GM20000 (cell line): ENCODE measurements around the gene ARHGAP4.

Experiments
- DNase-seq: peaks from one replicate; pipeline ENCODE4 v3.0.0; 2012; ENCODE audit warnings: low spot score
- CTCF ChIP-seq: IDR thresholded peaks from 2 replicates; pipeline ENCODE4 v1.5.1; 2012; ENCODE audit warnings: mild to moderate bottlenecking, control low read depth; ENCODE audit errors: extremely low read depth, missing control alignments

The ARHGAP4 gene

GRCh38 chrX:153906126-153906917 lies 19.7 kb downstream of the ARHGAP4 start:
- DNase-seq: no peak
- no peak for TF ChIP-seq CTCF

GRCh38 chrX:153905481-153906095 lies 20.5 kb downstream of the ARHGAP4 start:
- TF ChIP-seq CTCF: no peak
- no peak for DNase-seq

- no peak for DNase-seq
Observed at GRCh38 chrX:153903991-153904957, 21.8 kb downstream of the ARHGAP4 start, which contains the start of gene AVPR2. AVPR2 (plus strand) TSS chrX:153904673; CDS start chrX:153905146, 473 bp downstream.

GRCh38 chrX:153903238-153903980 lies 22.7 kb downstream of the ARHGAP4 start:
- no peak for DNase-seq
- no peak for TF ChIP-seq CTCF

More at GRCh38 chrX:153903991-153904957, 21.8 kb downstream of the ARHGAP4 start, which contains the start of gene AVPR2:
- no peak for TF ChIP-seq CTCF

GRCh38 chrX:153902385-153902784 lies 23.7 kb downstream of the ARHGAP4 start:
- DNase-seq: no peak
- TF ChIP-seq CTCF: no peak

- no peak for TF ChIP-seq CTCF
- no peak for DNase-seq
Observed at GRCh38 chrX:153901753-153902140, 24.3 kb downstream of the ARHGAP4 start.
